ENCODE measurements around the gene FARSB.

The FARSB gene

GRCh38 chr2:222548992-222549391, 106.9 kb downstream of the FARSB start:
- DNase-seq (ENCODE audit: low read depth) = no peak

- no peak for DNase-seq (ENCODE audit: low read depth)
Observed at GRCh38 chr2:222547083-222547482, 108.8 kb downstream of the FARSB start.

GRCh38 chr2:222545823-222546795, 109.8 kb downstream of the FARSB start:
- DNase-seq (ENCODE audit: low read depth) = no peak

- DNase-seq (ENCODE audit: low read depth) = no peak
Observed at GRCh38 chr2:222544661-222545060, 111.2 kb downstream of the FARSB start.

GRCh38 chr2:222538535-222538934, 117.4 kb downstream of the FARSB start:
- no peak for DNase-seq (ENCODE audit: low read depth)

- no peak for DNase-seq (ENCODE audit: low read depth)
Observed at GRCh38 chr2:222535477-222535876, 120.4 kb downstream of the FARSB start.

- DNase-seq (ENCODE audit: low read depth) = no peak
Observed at GRCh38 chr2:222532315-222532714, 123.6 kb downstream of the FARSB start.

GRCh38 chr2:222526480-222527277, 129.2 kb downstream of the FARSB start:
- no peak for DNase-seq (ENCODE audit: low read depth)

GRCh38 chr2:222525811-222526210, 130.1 kb downstream of the FARSB start:
- no peak for DNase-seq (ENCODE audit: low read depth)

- DNase-seq (ENCODE audit: low read depth) = no peak
Observed at GRCh38 chr2:222523783-222524544, 131.9 kb downstream of the FARSB start.

- DNase-seq (ENCODE audit: low read depth) = no peak
Observed at GRCh38 chr2:222522082-222522481, 133.8 kb downstream of the FARSB start.

- DNase-seq (ENCODE audit: low read depth) = no peak
Observed at GRCh38 chr2:222521099-222521498, 134.8 kb downstream of the FARSB start.

All from GM04503 (cell line).